Stimulated activated naive CD8-positive, alpha-beta T cell treated with anti-CD3 and anti-CD28 coated beads, Interleukin-15, amount 100 ng/mL, for 72 hours (primary cell): ENCODE results near the gene POLR3C.

Experiments used
- ATAC-seq: fragments of 150-1000 bp; cut with Tn5 transposase; 2 replicates; pipeline ENCODE4 v1.10.0; 2021; ENCODE audit warnings: mild to moderate bottlenecking, moderate library complexity
- DNase-seq, 2 donors: peaks; one replicate each; pipeline ENCODE4 v3.0.0; 2021 to 2022
- H3K27ac Mint-ChIP-seq, 2 donors: one replicate each; pipeline ENCODE4 v1.8.0; 2022; ENCODE audit warnings: mild to moderate bottlenecking in 2 of 2, mixed read lengths in 2 of 2, moderate library complexity in 2 of 2
- H3K27me3 Mint-ChIP-seq: one replicate; pipeline ENCODE4 v1.8.0; 2022; ENCODE audit warnings: mixed read lengths
- H3K4me1 Mint-ChIP-seq: one replicate; pipeline ENCODE4 v1.8.0; 2022; ENCODE audit warnings: mild to moderate bottlenecking, mixed read lengths
- H3K4me3 Mint-ChIP-seq, 2 donors: one replicate each; pipeline ENCODE4 v1.8.0; 2022; ENCODE audit warnings: mild to moderate bottlenecking in 2 of 2, mixed read lengths in 2 of 2, moderate library complexity in 1 of 2
- H3K9me3 Mint-ChIP-seq, 2 donors: one replicate each; pipeline ENCODE4 v1.8.0; 2022; ENCODE audit warnings: mixed read lengths in 2 of 2

The POLR3C gene

DNA sequence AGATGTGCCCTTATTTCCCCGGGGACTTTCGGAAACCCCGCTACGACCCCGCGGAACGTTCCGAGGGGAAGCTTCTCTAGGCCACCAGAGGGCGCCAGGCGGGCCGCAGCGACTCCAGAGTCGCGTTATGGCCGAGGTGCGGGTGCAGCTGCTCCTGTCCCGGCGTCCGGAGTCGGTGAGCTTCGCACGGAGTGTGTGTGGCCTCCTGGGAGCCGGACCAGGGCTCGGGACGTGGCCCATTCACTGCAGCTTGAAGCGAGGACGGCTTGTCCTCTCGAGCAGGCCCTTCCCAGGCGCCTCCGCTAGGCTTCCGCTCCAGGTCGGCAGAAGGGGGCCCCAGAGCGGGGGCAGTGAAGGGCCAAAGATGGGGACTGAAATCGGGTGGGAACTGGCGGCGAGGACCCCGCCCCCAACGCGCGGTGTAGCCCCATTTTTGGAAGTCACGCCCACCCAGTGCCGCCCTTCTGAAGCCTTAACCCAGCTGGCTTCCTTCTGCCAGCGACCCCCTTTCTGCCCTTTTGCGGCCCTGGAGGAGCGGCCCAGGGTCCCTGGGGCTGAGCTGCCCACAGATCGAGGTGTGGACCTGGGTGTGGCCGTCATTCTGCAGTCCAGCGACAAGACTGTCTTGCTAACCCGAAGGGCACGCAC lies 21.6 kb downstream of the POLR3C start, which contains the start of gene NUDT17:
TSS of gene NUDT17 (plus strand) at position 117 of the 648 bp plus-strand sequence. CDS start at position 128, 11 bp downstream.
- Mint-ChIP-seq H3K27me3 (no peaks in the 10 kb centered on the region), H3K9me3 (no peaks in the 10 kb centered on the region), H3K4me3 (no peak within 1 kb of the TSS), H3K27ac (peak within 1 kb of the TSS in 1 of 2 donors; percentile 74), H3K4me1 (peaks cover 9% of the 10 kb centered on the region)
- DNase-seq = peak; percentile 77 to 80
- ATAC-seq = peak; percentile 83

GRCh38 chr1:145846201-145846612 lies 22.2 kb downstream of the POLR3C start:
- no peaks in the 10 kb centered on the region for H3K9me3 Mint-ChIP-seq
- peaks cover 9% of the 10 kb centered on the region for H3K4me1 Mint-ChIP-seq
- DNase-seq (peak; percentile 40 to 49), ATAC-seq (peak; percentile 62)
- H3K27ac Mint-ChIP-seq = peak overlapping the region in 1 of 2 donors; percentile 74
- H3K27me3 Mint-ChIP-seq = no peaks in the 10 kb centered on the region
- no peak overlapping the region for H3K4me3 Mint-ChIP-seq

GRCh38 chr1:145847827-145848226 lies 23.8 kb downstream of the POLR3C start:
- ATAC-seq (no peak), DNase-seq (no peak)
- Mint-ChIP-seq H3K4me3 (no peak overlapping the region), H3K27ac (no peak overlapping the region), H3K4me1 (peaks cover 9% of the 10 kb centered on the region), H3K27me3 (no peaks in the 10 kb centered on the region), H3K9me3 (no peaks in the 10 kb centered on the region)

- H3K4me3 Mint-ChIP-seq = no peak overlapping the region
- H3K27ac Mint-ChIP-seq = no peak overlapping the region
- no peaks in the 10 kb centered on the region for H3K27me3 Mint-ChIP-seq
- peaks cover 9% of the 10 kb centered on the region for H3K4me1 Mint-ChIP-seq
- ATAC-seq (no peak), DNase-seq (no peak)
- no peaks in the 10 kb centered on the region for H3K9me3 Mint-ChIP-seq
Measured at GRCh38 chr1:145849356-145850160, 25.6 kb downstream of the POLR3C start.

GRCh38 chr1:145855426-145855948 lies 31.5 kb downstream of the POLR3C start:
- Mint-ChIP-seq H3K4me1 (peaks cover 16% of the 10 kb centered on the region), H3K4me3 (no peak overlapping the region), H3K27me3 (no peaks in the 10 kb centered on the region), H3K9me3 (no peaks in the 10 kb centered on the region), H3K27ac (no peak overlapping the region)
- no peak for DNase-seq
- ATAC-seq = no peak

DNA sequence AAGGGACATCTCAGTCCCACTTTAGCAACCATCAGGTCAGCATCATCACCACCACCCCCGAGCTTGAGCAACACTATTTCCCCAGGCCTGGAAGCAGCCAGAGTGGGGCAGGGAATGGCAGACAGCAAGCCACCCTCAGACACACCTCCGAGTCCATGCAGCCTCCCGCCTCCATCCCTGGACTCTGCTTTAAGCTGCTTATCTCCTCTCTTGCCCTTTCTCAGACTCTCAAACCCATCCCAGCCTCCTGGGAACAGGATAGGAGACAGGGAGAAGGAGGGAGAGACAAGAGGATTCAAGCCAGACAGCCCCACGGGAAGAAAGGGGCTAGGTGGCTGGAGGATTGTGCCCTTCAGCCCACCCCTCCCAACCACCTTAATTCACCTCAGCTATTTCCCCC lies 33.2 kb downstream of the POLR3C start:
- peaks cover 16% of the 10 kb centered on the region for H3K4me1 Mint-ChIP-seq
- no peak overlapping the region for H3K27ac Mint-ChIP-seq

GRCh38 chr1:145858238-145858900 lies 34.4 kb downstream of the POLR3C start:
- Mint-ChIP-seq H3K4me1 (peaks cover 16% of the 10 kb centered on the region), H3K27ac (peak overlapping the region in 1 of 2 donors; percentile 97), H3K27me3 (no peaks in the 10 kb centered on the region), H3K4me3 (peak overlapping the region; percentile 92 to 99), H3K9me3 (no peaks in the 10 kb centered on the region)
- DNase-seq = no peak
- peak; percentile 56 for ATAC-seq

More for the DNA sequence above, 33.2 kb downstream of the POLR3C start:
- Mint-ChIP-seq H3K9me3 (no peaks in the 10 kb centered on the region), H3K4me3 (no peak overlapping the region), H3K27me3 (no peaks in the 10 kb centered on the region)
- no peak for DNase-seq
- no peak for ATAC-seq

DNA sequence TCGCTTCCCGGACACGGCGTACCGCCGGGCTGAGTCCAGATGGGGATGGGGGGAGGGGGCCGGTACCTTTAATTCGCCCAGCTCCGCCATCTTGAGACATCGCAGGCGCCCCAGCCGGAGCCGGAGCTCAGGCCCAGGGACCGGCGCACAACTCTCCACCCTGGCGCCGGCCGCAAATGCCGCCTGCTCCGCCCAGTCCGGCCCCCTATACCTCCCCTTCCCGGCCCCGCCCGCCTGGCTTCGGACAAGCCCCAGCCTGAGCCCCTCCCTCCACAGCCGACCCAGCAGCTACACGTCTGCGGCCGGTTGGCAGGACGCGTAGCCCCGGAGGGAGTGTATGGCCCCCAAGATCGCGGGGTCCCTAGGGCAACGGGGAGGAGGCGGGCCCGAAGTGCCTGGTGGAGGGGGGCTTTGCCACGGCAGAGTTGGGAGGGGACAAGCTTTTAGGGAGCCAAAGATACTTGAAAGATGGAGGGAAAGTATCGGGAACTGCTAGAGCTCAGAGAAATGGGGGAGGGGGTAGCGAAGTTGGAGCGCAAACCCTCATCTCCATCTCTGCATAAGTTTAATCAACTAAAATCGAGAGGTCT lies 35.0 kb downstream of the POLR3C start, which contains the start of gene PIAS3:
TSS of gene PIAS3 (minus strand) at position 181 of the 590 bp plus-strand sequence. CDS start at position 90, 91 bp downstream.
- no peaks in the 10 kb centered on the region for H3K27me3 Mint-ChIP-seq
- H3K27ac Mint-ChIP-seq = peak within 1 kb of the TSS; percentile 84 to 97
- H3K4me3 Mint-ChIP-seq = peak within 1 kb of the TSS; percentile 92 to 99
- ATAC-seq (peak; percentile 92), DNase-seq (peak; percentile 88 to 91)
- H3K4me1 Mint-ChIP-seq = peaks cover 16% of the 10 kb centered on the region
- no peaks in the 10 kb centered on the region for H3K9me3 Mint-ChIP-seq

- Mint-ChIP-seq H3K9me3 (no peaks in the 10 kb centered on the region), H3K27me3 (no peaks in the 10 kb centered on the region), H3K27ac (peak overlapping the region; percentile 84 to 97), H3K4me3 (peak overlapping the region; percentile 92 to 99), H3K4me1 (peaks cover 16% of the 10 kb centered on the region)
- DNase-seq (peak; percentile 73 to 79), ATAC-seq (peak; percentile 73)
Measured at GRCh38 chr1:145859491-145860023, 35.6 kb downstream of the POLR3C start.

GRCh38 chr1:145863282-145864018 lies 39.5 kb downstream of the POLR3C start:
- peaks cover 12% of the 10 kb centered on the region for H3K4me1 Mint-ChIP-seq
- H3K9me3 Mint-ChIP-seq = no peaks in the 10 kb centered on the region
- ATAC-seq (no peak), DNase-seq (no peak)
- peaks cover 25% of the 10 kb centered on the region for H3K27me3 Mint-ChIP-seq
- no peak overlapping the region for H3K27ac Mint-ChIP-seq
- H3K4me3 Mint-ChIP-seq = no peak overlapping the region

GRCh38 chr1:145868232-145868631 lies 44.2 kb downstream of the POLR3C start:
- Mint-ChIP-seq H3K27ac (no peak overlapping the region), H3K27me3 (peaks cover 34% of the 10 kb centered on the region), H3K4me3 (no peak overlapping the region), H3K4me1 (peaks cover 24% of the 10 kb centered on the region), H3K9me3 (no peaks in the 10 kb centered on the region)
- DNase-seq (no peak), ATAC-seq (no peak)

- Mint-ChIP-seq H3K9me3 (no peaks in the 10 kb centered on the region), H3K4me3 (peak overlapping the region; percentile 77 to 82), H3K27ac (peak overlapping the region; percentile 72 to 94), H3K27me3 (peaks cover 43% of the 10 kb centered on the region), H3K4me1 (peaks cover 24% of the 10 kb centered on the region)
- DNase-seq (peak; percentile 52), ATAC-seq (peak; percentile 87)
Measured at GRCh38 chr1:145871994-145872924, 48.3 kb downstream of the POLR3C start.

GRCh38 chr1:145874646-145875045 lies 50.6 kb downstream of the POLR3C start:
- peaks cover 33% of the 10 kb centered on the region for H3K27me3 Mint-ChIP-seq
- no peak for DNase-seq
- H3K4me1 Mint-ChIP-seq = peaks cover 19% of the 10 kb centered on the region
- no peak for ATAC-seq
- no peak overlapping the region for H3K27ac Mint-ChIP-seq
- H3K4me3 Mint-ChIP-seq = no peak overlapping the region
- no peaks in the 10 kb centered on the region for H3K9me3 Mint-ChIP-seq
